Jurkat, Clone E6-1 (cell line): ENCODE results near the gene MAPK8.
"Not testable (repeated sequence)": the region's sequence is repeated elsewhere in the genome, so short reads cannot be mapped to it uniquely, and the experiment has no call there.

Experiments
- DNase-seq: peaks from one replicate; pipeline ENCODE4 v3.0.0-alpha.2; 2011; ENCODE audit warnings: low read depth, low spot score
- H3K4me3 ChIP-seq: 2 replicates; pipeline ENCODE4 v1.5.1; 2011; ENCODE audit warnings: mild to moderate bottlenecking, low read length, control low read depth, moderate library complexity

The MAPK8 gene

GRCh38 chr10:48400850-48401220, 94.4 kb downstream of the MAPK8 start:
- DNase-seq: no peak
- H3K4me3 ChIP-seq: no peak overlapping the region

GRCh38 chr10:48404646-48405045, 98.2 kb downstream of the MAPK8 start:
- no peak overlapping the region for H3K4me3 ChIP-seq
- no peak for DNase-seq

- no peak overlapping the region for H3K4me3 ChIP-seq
- no peak for DNase-seq
These were observed 99.7 kb downstream of the MAPK8 start for GRCh38 chr10:48406204-48406603.

- DNase-seq: no peak
- no peak overlapping the region for H3K4me3 ChIP-seq
These were observed 100.2 kb downstream of the MAPK8 start for GRCh38 chr10:48406658-48407057.

- no peak overlapping the region for H3K4me3 ChIP-seq
These were observed 104.0 kb downstream of the MAPK8 start for GRCh38 chr10:48410503-48410902.

GRCh38 chr10:48411510-48411909, 105.0 kb downstream of the MAPK8 start:
- no peak for DNase-seq
- no peak overlapping the region for H3K4me3 ChIP-seq

More at GRCh38 chr10:48410503-48410902, 104.0 kb downstream of the MAPK8 start:
- no peak for DNase-seq

GRCh38 chr10:48412081-48412480, 105.6 kb downstream of the MAPK8 start:
- H3K4me3 ChIP-seq: no peak overlapping the region
- DNase-seq: no peak

GRCh38 chr10:48412933-48413332, 106.5 kb downstream of the MAPK8 start:
- H3K4me3 ChIP-seq: no peak overlapping the region
- no peak for DNase-seq

- no peak for DNase-seq
- no peak overlapping the region for H3K4me3 ChIP-seq
These were observed 107.7 kb downstream of the MAPK8 start for GRCh38 chr10:48414160-48414559.

- H3K4me3 ChIP-seq: no peak overlapping the region
- no peak for DNase-seq
These were observed 108.3 kb downstream of the MAPK8 start for GRCh38 chr10:48414778-48415177.

- no peak for DNase-seq
- no peak overlapping the region for H3K4me3 ChIP-seq
These were observed 110.2 kb downstream of the MAPK8 start for GRCh38 chr10:48416584-48417232.

GRCh38 chr10:48417374-48417773, 110.9 kb downstream of the MAPK8 start:
- H3K4me3 ChIP-seq: no peak overlapping the region
- DNase-seq: no peak

- no peak for DNase-seq
- H3K4me3 ChIP-seq: no peak overlapping the region
These were observed 111.8 kb downstream of the MAPK8 start for GRCh38 chr10:48418189-48418788.

- no peak overlapping the region for H3K4me3 ChIP-seq
- DNase-seq: no peak
These were observed 113.2 kb downstream of the MAPK8 start for GRCh38 chr10:48419714-48420113.

- H3K4me3 ChIP-seq: not testable (repeated sequence)
These were observed 115.4 kb downstream of the MAPK8 start for GRCh38 chr10:48421862-48422261.

GRCh38 chr10:48423884-48424283, 117.4 kb downstream of the MAPK8 start:
- no peak for DNase-seq
- H3K4me3 ChIP-seq: no peak overlapping the region

More at GRCh38 chr10:48421862-48422261, 115.4 kb downstream of the MAPK8 start:
- not testable (repeated sequence) for DNase-seq

- DNase-seq: no peak
- H3K4me3 ChIP-seq: no peak overlapping the region
These were observed 122.4 kb downstream of the MAPK8 start for GRCh38 chr10:48428896-48429295.

- no peak overlapping the region for H3K4me3 ChIP-seq
- no peak for DNase-seq
These were observed 122.8 kb downstream of the MAPK8 start for GRCh38 chr10:48429309-48429708.

GRCh38 chr10:48430402-48430993, 124.0 kb downstream of the MAPK8 start:
- H3K4me3 ChIP-seq: no peak overlapping the region
- no peak for DNase-seq

GRCh38 chr10:48431871-48432270, 125.4 kb downstream of the MAPK8 start:
- no peak overlapping the region for H3K4me3 ChIP-seq
- DNase-seq: no peak

GRCh38 chr10:48437546-48437945, 131.1 kb downstream of the MAPK8 start:
- H3K4me3 ChIP-seq: no peak overlapping the region
- no peak for DNase-seq
